ENCODE results near the gene RALGPS2.

The RALGPS2 gene

DNA sequence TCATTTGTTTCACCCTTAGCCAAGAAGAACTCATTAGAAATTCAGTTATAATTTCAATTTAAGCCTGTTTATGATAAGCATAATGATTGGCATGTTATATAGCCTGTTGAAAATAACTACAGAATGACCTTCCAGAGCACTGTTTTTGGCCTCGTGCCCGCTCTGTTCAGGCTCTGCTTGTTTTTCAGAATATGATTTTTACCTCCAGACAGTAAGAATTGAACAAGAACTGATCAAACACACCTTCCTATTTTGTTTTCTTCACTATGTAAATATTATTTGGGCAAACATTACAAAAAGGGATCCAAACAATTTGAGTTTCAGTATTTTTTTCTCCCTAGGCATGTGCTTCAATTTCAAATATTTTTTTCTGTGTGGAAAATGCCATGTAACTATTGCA, 193.9 kb downstream of the RALGPS2 start:
- H3K4me3 ChIP-seq (ENCODE audit: low read depth, low read length): no peak overlapping the region
- TF ChIP-seq, protein P1, sequence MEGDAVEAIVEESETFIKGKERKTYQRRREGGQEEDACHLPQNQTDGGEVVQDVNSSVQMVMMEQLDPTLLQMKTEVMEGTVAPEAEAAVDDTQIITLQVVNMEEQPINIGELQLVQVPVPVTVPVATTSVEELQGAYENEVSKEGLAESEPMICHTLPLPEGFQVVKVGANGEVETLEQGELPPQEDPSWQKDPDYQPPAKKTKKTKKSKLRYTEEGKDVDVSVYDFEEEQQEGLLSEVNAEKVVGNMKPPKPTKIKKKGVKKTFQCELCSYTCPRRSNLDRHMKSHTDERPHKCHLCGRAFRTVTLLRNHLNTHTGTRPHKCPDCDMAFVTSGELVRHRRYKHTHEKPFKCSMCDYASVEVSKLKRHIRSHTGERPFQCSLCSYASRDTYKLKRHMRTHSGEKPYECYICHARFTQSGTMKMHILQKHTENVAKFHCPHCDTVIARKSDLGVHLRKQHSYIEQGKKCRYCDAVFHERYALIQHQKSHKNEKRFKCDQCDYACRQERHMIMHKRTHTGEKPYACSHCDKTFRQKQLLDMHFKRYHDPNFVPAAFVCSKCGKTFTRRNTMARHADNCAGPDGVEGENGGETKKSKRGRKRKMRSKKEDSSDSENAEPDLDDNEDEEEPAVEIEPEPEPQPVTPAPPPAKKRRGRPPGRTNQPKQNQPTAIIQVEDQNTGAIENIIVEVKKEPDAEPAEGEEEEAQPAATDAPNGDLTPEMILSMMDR (IDR thresholded peaks at IDR 0.05; ENCODE audit: low read depth, low read length, missing control alignments): no peak
- no peak for DNase-seq (ENCODE audit: low read depth)
- in situ Hi-C loops (cut with HindIII; ENCODE audit: low sequenced_read_pairs): no loop called here

DNA sequence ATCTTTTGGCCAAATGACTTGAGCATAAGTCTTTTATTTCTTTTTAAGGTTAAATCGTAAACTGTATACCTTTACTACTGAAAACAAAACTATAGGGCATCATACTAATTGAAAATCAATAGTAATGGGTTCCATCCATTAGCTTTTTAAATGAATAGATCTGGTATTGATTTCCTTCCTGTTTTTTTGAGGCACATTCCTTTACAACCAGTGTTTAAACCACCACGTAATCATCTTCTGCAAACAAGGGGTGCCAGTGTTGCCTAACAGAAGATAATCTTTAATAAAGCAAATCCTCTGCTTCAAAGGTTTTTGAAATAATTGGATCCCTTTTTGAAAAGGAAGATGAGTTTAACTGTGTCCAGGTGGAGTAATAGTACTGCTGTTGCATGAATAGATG, 194.5 kb downstream of the RALGPS2 start:
- no peak overlapping the region for H3K4me3 ChIP-seq (ENCODE audit: low read depth, low read length)
- in situ Hi-C loops (cut with HindIII; ENCODE audit: low sequenced_read_pairs): no loop called here
- DNase-seq (ENCODE audit: low read depth): no peak
- TF ChIP-seq, protein P1 (IDR thresholded peaks at IDR 0.05; ENCODE audit: low read depth, low read length, missing control alignments): no peak

DNA sequence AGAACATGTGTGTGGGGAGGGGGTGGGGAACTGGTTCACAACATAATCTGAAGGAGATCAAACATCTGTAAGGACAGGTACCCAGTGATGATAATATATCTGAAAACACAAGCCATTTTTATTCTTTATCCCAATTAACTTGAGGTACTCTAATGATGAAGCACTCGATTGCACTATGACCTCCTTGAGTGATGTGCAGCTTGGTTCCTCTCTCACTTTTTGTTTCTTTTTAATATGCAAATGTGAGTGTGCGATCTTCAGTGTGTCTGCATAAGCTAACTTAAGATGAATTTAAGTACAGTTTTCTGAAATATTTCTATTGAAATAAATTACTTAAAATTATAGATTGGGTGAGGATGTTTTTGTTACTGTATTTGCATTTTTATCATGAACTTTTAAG, 196.5 kb downstream of the RALGPS2 start:
- TF ChIP-seq, protein P1 (IDR thresholded peaks at IDR 0.05; ENCODE audit: low read depth, low read length, missing control alignments): no peak
- H3K4me3 ChIP-seq (ENCODE audit: low read depth, low read length): no peak overlapping the region
- in situ Hi-C loops (cut with HindIII; ENCODE audit: low sequenced_read_pairs): no loop called here
- DNase-seq (ENCODE audit: low read depth): no peak

DNA sequence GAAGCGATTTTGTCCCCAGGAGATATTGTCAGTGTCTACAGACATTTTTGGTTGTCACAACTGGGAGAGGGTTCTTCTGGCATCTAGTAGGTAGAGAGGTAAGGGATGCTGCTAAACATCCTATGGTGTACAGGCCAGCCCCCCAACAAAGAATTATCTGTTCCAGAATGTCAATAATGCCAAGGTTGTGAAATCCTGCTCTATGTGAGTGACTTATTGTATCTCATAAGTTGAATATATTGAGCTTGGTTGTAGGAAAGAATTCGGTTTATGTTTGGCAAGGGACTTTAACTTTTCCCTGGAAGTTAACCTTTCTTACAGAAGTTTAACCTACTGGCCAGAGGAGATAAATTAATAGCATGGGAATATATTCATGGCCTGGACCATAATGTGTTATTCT, 198.5 kb downstream of the RALGPS2 start:
- in situ Hi-C loops (cut with HindIII; ENCODE audit: low sequenced_read_pairs): no loop called here
- no peak overlapping the region for H3K4me3 ChIP-seq (ENCODE audit: low read depth, low read length)
- no peak for DNase-seq (ENCODE audit: low read depth)
- TF ChIP-seq, protein P1 (IDR thresholded peaks at IDR 0.05; ENCODE audit: low read depth, low read length, missing control alignments): no peak

DNA sequence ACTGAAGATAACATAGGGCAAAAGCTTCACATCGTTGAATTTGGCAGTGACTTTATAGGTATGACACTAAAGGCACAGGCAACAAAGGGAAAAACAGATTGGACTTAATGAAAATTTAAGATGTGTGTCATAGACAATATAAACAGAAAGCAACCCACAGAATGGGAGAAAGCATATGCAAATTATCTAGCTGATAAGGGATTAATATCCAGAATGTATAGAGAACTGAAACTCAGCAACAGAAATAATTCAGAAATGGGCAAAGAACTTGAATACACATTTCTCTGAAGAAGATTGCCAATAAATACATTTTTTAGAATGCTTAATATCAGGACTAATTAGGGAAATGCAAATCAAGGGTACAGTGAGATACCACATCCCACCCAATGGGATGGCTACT, 201.0 kb downstream of the RALGPS2 start:
- TF ChIP-seq, protein P1 (IDR thresholded peaks at IDR 0.05; ENCODE audit: low read depth, low read length, missing control alignments): no peak
- in situ Hi-C loops (cut with HindIII; ENCODE audit: low sequenced_read_pairs): no loop called here
- no peak overlapping the region for H3K4me3 ChIP-seq (ENCODE audit: low read depth, low read length)
- DNase-seq (ENCODE audit: low read depth): no peak

DNA sequence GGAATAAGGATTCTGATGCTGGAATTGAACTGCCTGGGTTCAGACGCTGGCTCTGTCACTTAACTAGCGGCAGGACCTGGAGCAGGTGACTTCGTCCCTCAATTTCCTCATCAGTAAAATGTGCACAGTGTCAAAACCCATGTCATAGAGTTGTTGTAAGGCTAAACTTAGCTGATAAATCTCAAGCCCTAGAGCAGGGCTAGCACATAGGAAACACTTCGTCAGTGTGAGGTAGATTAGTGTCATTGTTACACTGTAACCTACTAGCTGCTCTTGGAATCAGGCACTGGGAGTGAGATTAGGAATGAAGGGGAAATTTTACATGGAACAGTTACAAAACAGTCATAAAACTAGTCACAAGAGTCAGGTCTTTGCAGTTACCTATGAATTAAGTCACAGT, 202.0 kb downstream of the RALGPS2 start:
- no peak overlapping the region for H3K4me3 ChIP-seq (ENCODE audit: low read depth, low read length)
- DNase-seq (ENCODE audit: low read depth): no peak
- in situ Hi-C loops (cut with HindIII; ENCODE audit: low sequenced_read_pairs): no loop called here
- TF ChIP-seq, protein P1 (IDR thresholded peaks at IDR 0.05; ENCODE audit: low read depth, low read length, missing control alignments): no peak

DNA sequence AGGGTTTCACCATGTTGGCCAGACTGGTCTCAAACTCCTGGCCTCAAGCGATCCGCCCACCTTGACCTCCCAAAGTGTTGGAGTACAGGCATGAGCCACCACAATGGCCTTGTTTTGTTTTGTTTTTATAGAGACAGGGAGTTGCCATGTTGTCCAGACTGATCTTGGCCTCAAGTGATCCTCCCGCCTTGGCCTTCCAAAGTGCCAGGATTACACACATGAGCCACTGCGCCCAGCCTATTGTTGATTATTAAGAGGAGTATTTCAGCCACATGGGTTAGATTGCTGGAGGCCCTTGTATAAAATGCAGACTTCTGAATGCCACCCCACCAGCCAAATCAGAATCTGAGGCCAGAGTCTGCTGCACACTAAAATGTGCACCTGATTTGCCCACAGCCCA, 203.0 kb downstream of the RALGPS2 start:
- TF ChIP-seq, protein P1 (IDR thresholded peaks at IDR 0.05; ENCODE audit: low read depth, low read length, missing control alignments): no peak
- H3K4me3 ChIP-seq (ENCODE audit: low read depth, low read length): no peak overlapping the region
- in situ Hi-C loops (cut with HindIII; ENCODE audit: low sequenced_read_pairs): no loop called here
- no peak for DNase-seq (ENCODE audit: low read depth)

Measured in astrocyte of the cerebellum (primary cell).